Measurements from ENCODE around the gene AGBL4.
A peak's percentile ranks its signal among the peaks of the same experiment; 100 is the strongest.

The AGBL4 gene

DNA sequence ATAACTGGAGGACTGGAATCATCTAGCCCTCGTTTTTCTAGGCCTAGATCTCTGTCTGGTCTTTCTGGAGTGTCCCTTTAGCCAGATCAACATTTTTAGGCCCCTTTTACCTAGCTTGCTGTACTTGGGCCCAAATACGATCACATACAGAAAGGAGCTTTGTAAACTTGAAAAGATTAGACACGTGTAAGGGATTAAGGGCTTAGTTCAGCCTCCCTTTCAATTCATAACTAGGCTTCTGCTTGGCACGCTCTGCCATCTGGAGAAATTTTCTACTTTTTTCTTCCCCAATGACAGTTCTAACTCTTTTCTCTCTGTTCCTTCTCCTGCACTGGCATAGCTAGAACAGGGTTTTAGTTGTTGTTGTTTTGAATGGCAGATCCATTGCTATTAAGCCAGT lies 1093.7 kb downstream of the AGBL4 start:
- H3K9me3 ChIP-seq (ENCODE audit: low read depth, low read length): no peaks in the 10 kb centered on the region

DNA sequence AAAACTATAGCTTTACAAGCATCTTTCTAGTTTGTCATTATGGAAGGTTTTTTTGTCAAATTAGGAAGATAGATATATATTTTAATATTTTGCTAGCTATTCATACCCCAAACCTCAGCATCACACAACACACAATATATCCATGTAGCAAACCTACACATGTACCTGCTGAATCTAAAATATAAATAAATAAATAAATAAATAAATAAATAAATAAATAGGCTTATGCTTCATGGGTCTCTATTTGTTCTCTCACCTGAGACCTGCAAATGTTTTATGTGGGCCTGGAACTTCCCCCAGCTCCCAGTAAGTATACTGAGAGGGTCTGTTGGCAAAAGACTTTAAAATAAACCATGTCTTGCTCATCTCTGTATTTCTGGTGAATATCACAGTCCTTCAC lies 1099.7 kb downstream of the AGBL4 start:
- DNase-seq (ENCODE audit: low read depth, low spot score): no peak
- no peak for TF ChIP-seq EZH2 (IDR thresholded peaks at IDR 0.05)

More for the DNA sequence above, 1093.7 kb downstream of the AGBL4 start:
- no peak for DNase-seq (ENCODE audit: low read depth, low spot score)
- Histone ChIP-seq H3K36me3 (ENCODE audit: insufficient read depth, low read length) (no peaks in the 10 kb centered on the region), H3K9ac (ENCODE audit: insufficient read length) (no peak overlapping the region), H3K4me3 (no peak overlapping the region), H3K27ac (no peak overlapping the region)
- TF ChIP-seq EZH2 (IDR thresholded peaks at IDR 0.05): no peak
- no peak for TF ChIP-seq FOXP2 (optimal IDR thresholded peaks at IDR 0.05; ENCODE audit: control extremely low read depth, extremely low read length, insufficient read depth)
- TF ChIP-seq POLR2AphosphoS5 (IDR thresholded peaks at IDR 0.05; ENCODE audit: borderline replicate concordance, low read depth, low read length): no peak

DNA sequence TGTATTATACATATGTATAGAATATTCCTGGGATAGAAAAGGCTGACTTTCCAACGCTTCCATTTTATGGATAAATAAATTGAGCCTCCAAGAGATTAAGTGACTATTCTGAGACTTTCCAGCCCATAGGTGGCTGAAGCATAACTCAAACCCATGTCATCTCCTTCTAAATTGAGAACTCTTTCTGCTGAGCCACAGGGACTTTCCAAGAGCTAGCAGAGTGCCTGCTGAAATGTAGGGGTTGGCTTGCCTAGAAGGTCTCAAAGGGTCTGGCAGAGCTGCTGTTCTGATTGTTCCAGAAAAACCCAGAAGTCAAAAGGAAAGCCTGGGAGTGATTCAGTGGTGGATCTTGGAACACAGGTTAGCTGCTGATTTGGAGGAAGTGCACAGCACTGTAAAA lies 1100.6 kb downstream of the AGBL4 start:
- H3K27ac ChIP-seq: no peak overlapping the region
- no peak overlapping the region for H3K9ac ChIP-seq (ENCODE audit: insufficient read length)
- DNase-seq (ENCODE audit: low read depth, low spot score): no peak
- no peak for TF ChIP-seq FOXP2 (optimal IDR thresholded peaks at IDR 0.05; ENCODE audit: control extremely low read depth, extremely low read length, insufficient read depth)
- no peak for TF ChIP-seq POLR2AphosphoS5 (IDR thresholded peaks at IDR 0.05; ENCODE audit: borderline replicate concordance, low read depth, low read length)
- TF ChIP-seq EZH2 (IDR thresholded peaks at IDR 0.05): no peak
- no peak overlapping the region for H3K4me3 ChIP-seq
- no peaks in the 10 kb centered on the region for H3K36me3 ChIP-seq (ENCODE audit: insufficient read depth, low read length)
- no peaks in the 10 kb centered on the region for H3K9me3 ChIP-seq (ENCODE audit: low read depth, low read length)

More for the DNA sequence above, 1099.7 kb downstream of the AGBL4 start:
- Histone ChIP-seq H3K4me3 (no peak overlapping the region), H3K9me3 (ENCODE audit: low read depth, low read length) (no peaks in the 10 kb centered on the region), H3K36me3 (ENCODE audit: insufficient read depth, low read length) (no peaks in the 10 kb centered on the region), H3K27ac (no peak overlapping the region), H3K9ac (ENCODE audit: insufficient read length) (no peak overlapping the region)

DNA sequence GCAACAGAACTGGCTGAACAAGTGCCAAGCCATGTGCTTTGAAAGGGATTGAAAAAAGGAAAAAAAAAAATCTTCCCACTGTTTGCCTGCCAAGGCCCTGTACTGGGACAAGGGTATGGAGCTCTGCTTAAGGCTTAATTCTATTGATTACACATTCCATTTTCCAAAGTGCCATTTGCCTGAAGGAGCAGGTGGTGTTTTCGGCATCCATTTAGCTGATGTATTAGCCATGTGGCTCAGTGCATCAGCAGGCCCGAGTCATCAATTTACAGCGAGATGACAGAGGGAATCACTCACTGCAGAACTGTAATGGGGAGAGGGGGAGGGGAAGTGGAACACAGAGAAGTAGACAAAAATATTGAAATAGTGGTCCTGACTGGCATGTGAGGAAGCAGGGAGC lies 1102.9 kb downstream of the AGBL4 start:
- Histone ChIP-seq H3K4me3 (no peak overlapping the region), H3K36me3 (ENCODE audit: insufficient read depth, low read length) (no peaks in the 10 kb centered on the region), H3K9me3 (ENCODE audit: low read depth, low read length) (no peaks in the 10 kb centered on the region), H3K27ac (no peak overlapping the region), H3K9ac (ENCODE audit: insufficient read length) (no peak overlapping the region)
- TF ChIP-seq FOXP2 (optimal IDR thresholded peaks at IDR 0.05; ENCODE audit: control extremely low read depth, extremely low read length, insufficient read depth) (no peak), EZH2 (IDR thresholded peaks at IDR 0.05) (no peak), POLR2AphosphoS5 (IDR thresholded peaks at IDR 0.05; ENCODE audit: borderline replicate concordance, low read depth, low read length) (no peak)
- no peak for DNase-seq (ENCODE audit: low read depth, low spot score)

DNA sequence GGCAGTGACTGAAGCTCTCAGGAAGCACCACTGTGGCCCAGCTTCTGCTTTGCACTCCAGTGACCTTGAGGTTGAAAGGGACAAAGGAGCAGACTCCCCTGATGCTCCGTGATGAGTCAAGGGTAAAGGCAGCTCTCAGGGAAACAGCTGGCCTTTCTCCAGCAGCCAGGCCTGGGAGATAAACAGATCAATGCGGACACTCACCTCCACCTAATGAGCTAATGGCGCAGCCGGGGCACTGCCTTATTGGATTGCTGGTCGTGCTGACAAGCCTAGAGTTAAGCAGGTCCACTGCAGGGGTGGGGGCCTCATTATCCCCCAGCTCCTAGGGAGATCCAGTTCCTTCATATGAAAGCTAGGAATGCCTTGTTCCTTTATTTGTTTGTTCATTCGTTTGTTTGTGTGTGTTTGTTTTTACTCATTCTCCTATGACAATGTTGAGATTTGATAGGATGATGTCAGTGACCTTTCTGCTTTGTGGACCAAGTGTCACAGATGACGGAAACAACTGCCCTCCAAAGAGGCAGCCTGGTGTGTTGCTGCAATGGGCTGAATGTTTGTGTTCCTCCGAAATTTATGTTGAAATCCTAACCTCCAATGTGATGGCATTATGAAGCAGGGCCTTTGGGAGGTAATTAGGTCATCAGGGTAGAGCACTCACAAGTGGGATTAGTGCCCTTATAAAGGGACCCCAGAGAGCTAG lies 1105.7 kb downstream of the AGBL4 start:
- DNase-seq (ENCODE audit: low read depth, low spot score): no peak
- H3K9ac ChIP-seq (ENCODE audit: insufficient read length): no peak overlapping the region
- TF ChIP-seq EZH2 (IDR thresholded peaks at IDR 0.05) (no peak), POLR2AphosphoS5 (IDR thresholded peaks at IDR 0.05; ENCODE audit: borderline replicate concordance, low read depth, low read length) (no peak), FOXP2 (optimal IDR thresholded peaks at IDR 0.05; ENCODE audit: control extremely low read depth, extremely low read length, insufficient read depth) (no peak)
- no peak overlapping the region for H3K4me3 ChIP-seq
- H3K36me3 ChIP-seq (ENCODE audit: insufficient read depth, low read length): no peaks in the 10 kb centered on the region
- H3K9me3 ChIP-seq (ENCODE audit: low read depth, low read length): no peaks in the 10 kb centered on the region
- H3K27ac ChIP-seq: no peak overlapping the region

DNA sequence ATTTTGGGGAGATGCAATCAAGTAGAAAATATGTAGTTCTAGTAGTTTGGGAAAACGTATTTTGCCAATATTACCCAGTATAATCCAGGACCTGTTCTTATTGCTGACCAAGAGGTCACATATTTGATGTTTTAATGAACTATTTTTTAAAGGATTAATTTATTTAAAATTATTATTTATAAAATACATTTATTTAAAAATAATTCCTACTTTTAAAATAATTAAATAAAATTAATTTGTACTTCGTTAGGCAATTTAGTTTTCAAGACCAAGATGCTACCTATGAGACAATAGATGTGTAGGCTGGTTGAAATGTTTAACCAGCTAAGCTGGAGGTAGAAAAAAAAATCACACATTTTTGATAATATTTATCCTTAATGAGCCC lies 1106.7 kb downstream of the AGBL4 start:
- TF ChIP-seq POLR2AphosphoS5 (IDR thresholded peaks at IDR 0.05; ENCODE audit: borderline replicate concordance, low read depth, low read length): no peak
- no peak for TF ChIP-seq EZH2 (IDR thresholded peaks at IDR 0.05)
- no peak for TF ChIP-seq FOXP2 (optimal IDR thresholded peaks at IDR 0.05; ENCODE audit: control extremely low read depth, extremely low read length, insufficient read depth)
- Histone ChIP-seq H3K4me3 (no peak overlapping the region), H3K27ac (no peak overlapping the region), H3K9me3 (ENCODE audit: low read depth, low read length) (no peaks in the 10 kb centered on the region), H3K9ac (ENCODE audit: insufficient read length) (no peak overlapping the region), H3K36me3 (ENCODE audit: insufficient read depth, low read length) (no peaks in the 10 kb centered on the region)
- no peak for DNase-seq (ENCODE audit: low read depth, low spot score)

DNA sequence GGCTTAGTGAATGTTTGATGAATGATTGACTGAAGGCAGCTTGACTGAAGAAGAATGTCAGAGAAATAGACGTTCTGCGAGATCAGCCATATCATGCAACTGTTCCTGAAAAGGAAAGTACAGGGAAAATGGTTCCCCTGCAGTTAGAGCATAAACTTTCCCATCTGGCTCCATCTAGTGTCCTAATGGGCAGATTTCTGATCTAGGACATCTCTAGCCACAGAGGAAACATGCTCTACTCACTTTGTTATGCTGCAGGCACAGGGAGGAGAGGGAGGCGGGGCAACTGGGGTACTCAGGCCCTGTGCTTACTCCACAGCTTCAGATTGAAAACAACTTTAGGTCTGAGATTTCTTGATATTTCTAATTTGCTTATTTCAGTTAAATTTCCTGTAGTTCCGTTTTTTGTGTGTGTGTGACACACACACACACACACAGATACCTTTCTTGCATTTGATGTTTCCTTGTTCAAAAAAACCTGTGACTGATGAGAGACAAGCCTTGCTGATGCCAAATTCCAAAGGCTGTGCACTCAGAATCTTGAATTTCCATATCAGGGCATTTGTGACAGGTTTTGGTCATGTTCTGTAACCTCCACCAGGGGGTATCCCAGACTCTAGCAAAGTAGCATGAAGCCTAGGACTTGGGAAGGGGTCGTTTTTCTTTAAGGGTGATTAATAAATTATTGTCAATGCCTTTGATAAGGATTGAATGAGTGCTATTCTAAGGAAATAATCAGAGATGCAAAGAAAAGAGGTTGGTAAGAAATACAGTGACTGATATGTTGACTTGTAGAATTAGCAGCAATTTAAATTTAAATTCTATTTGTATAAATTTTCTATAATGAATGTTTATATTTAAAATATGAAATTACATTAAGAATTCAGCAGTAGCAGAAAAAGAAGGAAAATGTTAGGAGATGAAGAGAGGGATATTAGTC lies 1107.4 kb downstream of the AGBL4 start:
- H3K9ac ChIP-seq (ENCODE audit: insufficient read length): peak overlapping the region; percentile 54
- H3K27ac ChIP-seq: peak overlapping the region; percentile 82; the same call in 1 of the 2 replicates
- H3K4me3 ChIP-seq: no peak overlapping the region
- no peaks in the 10 kb centered on the region for H3K36me3 ChIP-seq (ENCODE audit: insufficient read depth, low read length)
- no peak for TF ChIP-seq POLR2AphosphoS5 (IDR thresholded peaks at IDR 0.05; ENCODE audit: borderline replicate concordance, low read depth, low read length)
- TF ChIP-seq EZH2 (IDR thresholded peaks at IDR 0.05): no peak
- no peak for TF ChIP-seq FOXP2 (optimal IDR thresholded peaks at IDR 0.05; ENCODE audit: control extremely low read depth, extremely low read length, insufficient read depth)
- no peak for DNase-seq (ENCODE audit: low read depth, low spot score)
- H3K9me3 ChIP-seq (ENCODE audit: low read depth, low read length): no peaks in the 10 kb centered on the region

DNA sequence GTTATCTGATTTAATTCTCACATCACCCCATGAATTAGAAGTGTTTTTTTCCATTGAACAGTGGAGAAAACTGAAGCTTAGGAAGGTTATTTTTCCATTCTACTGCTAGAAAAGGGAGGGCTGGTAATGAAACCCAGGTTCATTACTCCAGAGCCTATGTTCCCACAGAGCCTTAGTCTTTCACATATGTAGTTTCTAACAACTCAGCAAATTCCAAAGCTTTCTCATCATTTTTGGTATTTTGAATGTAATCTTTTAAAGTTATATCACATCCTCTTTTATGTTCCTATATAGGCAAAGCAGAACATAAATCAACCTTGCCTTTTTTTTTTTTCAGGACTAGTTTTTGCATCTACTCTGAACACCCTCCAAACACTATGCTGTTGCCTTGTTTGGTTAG lies 1115.1 kb downstream of the AGBL4 start:
- H3K9me3 ChIP-seq (ENCODE audit: low read depth, low read length): no peaks in the 10 kb centered on the region
- DNase-seq (ENCODE audit: low read depth, low spot score): peak; percentile 75
- peak overlapping the region; percentile 62 for H3K9ac ChIP-seq (ENCODE audit: insufficient read length)
- H3K4me3 ChIP-seq: peak overlapping the region; percentile 65
- H3K27ac ChIP-seq: peak overlapping the region; percentile 99
- no peaks in the 10 kb centered on the region for H3K36me3 ChIP-seq (ENCODE audit: insufficient read depth, low read length)
- TF ChIP-seq EZH2 (IDR thresholded peaks at IDR 0.05) (no peak), FOXP2 (optimal IDR thresholded peaks at IDR 0.05; ENCODE audit: control extremely low read depth, extremely low read length, insufficient read depth) (no peak)

Data from SK-N-MC (cell line).